ENCODE data around the gene TTBK1.

Gene TTBK1

DNA sequence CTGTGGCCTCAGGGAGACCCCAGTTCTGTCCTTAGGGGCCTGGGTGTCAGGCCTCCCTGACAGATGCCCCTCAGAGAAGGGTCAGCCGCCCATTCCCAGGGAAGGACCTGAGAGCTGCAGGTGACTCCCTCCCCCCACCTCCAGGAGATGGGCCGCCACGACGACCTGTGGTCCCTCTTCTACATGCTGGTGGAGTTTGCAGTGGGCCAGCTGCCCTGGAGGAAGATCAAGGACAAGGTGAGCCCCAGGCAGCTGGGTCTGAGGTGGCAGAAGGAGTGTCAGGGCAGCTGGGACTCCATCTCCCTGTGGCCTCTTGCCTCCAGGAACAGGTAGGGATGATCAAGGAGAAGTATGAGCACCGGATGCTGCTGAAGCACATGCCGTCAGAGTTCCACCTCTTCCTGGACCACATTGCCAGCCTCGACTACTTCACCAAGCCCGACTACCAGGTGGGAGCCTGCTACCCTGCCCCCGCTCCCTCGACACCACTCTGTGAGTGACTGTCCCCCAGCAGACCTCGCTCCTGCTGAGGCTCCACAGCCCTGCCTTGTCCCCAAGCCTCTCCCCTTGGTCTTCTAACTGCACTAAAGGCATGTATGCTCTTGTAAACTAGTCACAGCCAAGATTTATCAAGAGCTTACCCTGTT, 12.2 kb downstream of the TTBK1 start:
- no peak for DNase-seq (ENCODE audit: low spot score)

DNA sequence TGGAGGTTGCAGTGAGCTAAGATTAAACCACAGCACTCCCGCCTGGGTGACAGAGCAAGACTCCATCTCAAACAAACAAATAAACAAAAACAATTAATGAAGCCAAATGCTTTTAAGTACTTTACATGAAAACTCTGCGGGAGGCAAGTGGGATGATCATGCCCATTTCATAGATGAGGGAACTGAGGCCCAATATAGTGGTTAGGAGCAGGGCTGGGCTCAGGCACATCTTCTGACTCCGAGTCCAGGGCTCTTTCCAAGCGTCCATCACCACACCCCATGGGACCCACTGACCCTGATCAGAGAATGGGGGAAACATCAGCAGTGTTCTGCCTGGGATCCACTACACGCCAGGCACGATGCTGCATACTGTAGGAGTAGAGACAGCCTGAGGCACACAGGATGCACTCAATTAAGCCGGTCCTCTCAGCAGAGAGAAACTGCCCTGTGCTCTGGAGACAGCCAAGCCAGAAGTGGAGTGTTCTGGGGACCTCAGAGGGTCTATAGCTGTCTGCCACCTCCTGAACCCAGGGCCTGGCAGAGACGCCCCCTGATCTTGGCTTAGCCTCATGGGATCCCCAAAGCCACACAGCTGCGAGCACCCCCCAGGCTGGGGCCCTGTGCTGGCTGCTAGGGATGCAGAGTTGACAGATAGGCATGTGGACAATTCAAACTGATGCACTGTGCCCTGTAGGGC, 13.5 kb downstream of the TTBK1 start:
- no peak for DNase-seq (ENCODE audit: low spot score)

DNA sequence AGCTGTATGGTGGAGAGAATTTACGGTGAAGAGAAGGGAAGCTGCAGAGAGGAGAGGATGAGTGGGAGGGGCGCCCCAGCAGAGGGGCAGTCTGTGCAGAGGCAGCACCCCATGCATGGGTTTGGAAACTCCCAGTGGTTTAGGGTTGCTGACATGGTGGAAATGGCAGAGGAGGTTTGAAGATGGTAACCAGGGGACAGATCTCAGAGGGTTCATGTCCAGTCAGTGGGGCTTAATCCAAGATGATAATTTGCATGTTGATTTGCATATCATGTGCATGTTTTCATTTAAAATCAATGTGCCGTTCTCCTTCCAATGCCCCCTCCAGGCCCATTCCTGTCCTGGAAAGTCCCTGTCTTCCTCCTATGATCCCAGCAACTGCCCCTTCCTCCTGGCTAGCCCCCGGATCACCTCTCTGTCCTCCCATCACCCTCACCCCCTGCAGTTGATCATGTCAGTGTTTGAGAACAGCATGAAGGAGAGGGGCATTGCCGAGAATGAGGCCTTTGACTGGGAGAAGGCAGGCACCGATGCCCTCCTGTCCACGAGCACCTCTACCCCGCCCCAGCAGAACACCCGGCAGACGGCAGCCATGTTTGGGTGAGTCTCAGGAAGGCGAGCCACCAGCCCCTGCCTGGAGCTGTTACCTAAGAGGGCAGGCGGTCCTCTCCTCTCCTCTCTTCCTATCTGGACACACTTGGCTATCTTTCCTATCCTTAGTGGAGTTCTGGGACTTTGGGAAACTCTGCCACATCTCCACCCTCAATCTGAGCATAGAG, 14.3 kb downstream of the TTBK1 start:
- DNase-seq (ENCODE audit: low spot score): no peak

DNA sequence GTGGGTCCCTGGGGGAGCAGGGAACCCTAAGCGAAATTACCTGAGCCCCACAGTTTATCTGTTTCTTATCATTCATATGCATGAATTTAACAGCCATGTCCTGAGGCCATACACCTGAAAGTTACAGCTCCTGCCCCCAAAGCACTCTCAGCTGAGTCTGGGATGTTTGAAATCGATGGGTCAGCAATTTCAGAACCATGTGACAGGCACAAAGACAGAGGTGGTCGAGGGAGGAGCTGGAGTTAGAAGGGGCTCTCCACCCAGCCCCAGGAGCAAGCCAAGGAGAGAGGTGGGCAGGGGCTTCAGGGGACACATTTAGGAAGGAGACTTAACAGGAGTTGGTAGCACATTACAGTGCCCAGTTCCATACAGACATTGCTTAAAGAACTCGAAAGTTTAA, 14.9 kb downstream of the TTBK1 start:
- DNase-seq (ENCODE audit: low spot score): no peak

DNA sequence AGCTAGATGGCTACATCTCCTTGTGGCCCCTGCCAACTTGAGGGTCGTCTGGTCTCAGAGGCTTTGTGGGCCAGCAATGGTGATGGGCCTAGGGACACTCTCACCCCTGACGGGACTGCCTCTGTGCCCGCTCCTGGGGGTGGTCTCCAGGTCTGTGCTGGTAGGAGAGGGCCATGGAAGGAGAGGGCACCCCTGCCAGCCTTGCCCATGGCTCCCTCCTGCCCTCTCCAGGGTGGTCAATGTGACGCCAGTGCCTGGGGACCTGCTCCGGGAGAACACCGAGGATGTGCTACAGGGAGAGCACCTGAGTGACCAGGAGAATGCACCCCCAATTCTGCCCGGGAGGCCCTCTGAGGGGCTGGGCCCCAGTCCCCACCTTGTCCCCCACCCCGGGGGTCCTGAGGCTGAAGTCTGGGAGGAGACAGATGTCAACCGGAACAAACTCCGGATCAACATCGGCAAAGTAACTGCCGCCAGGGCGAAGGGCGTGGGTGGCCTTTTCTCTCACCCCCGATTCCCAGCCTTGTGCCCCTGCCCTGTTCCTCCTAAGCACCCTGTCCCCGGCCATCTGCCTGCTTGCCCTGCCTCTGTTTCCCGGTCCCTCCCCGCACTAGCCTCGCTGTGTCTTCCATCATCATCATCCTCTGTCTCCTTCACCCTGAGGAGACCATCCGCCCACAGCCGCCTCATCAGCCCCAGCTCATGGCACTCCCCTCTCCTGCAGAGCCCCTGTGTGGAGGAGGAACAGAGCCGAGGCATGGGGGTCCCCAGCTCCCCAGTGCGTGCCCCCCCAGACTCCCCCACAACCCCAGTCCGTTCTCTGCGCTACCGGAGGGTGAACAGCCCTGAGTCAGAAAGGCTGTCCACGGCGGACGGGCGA, 15.8 kb downstream of the TTBK1 start:
- no peak for DNase-seq (ENCODE audit: low spot score)

DNA sequence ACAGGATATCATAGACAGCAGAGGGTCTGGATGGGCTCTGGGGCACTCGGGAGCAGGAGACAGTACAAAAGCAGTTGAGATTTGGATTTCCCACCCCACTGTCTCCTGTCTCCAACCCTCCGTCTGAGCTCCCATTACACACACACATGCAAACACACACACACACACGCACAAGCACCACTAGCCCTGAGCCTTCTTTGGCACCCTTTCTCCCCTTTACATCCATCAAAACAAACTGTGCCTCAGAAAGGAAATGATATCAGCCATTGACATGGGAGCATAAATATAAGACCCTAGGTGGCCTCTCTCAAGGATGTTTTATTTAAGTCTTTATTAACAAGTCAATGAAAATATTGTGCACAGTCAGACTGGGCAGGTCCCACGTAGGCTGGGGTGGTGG, 17.5 kb downstream of the TTBK1 start:
- no peak for DNase-seq (ENCODE audit: low spot score)

DNA sequence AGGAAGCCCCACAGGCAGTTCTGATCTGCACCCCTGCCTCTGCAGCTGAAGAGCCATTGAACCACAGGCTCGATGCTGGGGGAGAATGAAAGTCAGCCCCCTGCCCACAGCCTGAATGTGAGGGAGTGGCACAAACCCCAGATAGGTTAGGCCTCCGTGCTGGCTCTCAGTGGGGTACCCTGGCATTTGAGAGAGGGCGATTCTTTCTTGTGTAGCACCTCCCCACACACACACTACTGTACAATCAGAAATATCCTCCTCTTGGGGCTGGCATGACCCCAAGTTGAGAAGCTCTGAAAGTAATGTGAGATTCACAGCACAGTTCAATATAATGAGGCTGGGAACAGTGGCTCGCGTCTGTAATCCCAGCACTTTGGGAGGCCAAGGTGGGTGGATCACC, 17.9 kb downstream of the TTBK1 start:
- no peak for DNase-seq (ENCODE audit: low spot score)

DNA sequence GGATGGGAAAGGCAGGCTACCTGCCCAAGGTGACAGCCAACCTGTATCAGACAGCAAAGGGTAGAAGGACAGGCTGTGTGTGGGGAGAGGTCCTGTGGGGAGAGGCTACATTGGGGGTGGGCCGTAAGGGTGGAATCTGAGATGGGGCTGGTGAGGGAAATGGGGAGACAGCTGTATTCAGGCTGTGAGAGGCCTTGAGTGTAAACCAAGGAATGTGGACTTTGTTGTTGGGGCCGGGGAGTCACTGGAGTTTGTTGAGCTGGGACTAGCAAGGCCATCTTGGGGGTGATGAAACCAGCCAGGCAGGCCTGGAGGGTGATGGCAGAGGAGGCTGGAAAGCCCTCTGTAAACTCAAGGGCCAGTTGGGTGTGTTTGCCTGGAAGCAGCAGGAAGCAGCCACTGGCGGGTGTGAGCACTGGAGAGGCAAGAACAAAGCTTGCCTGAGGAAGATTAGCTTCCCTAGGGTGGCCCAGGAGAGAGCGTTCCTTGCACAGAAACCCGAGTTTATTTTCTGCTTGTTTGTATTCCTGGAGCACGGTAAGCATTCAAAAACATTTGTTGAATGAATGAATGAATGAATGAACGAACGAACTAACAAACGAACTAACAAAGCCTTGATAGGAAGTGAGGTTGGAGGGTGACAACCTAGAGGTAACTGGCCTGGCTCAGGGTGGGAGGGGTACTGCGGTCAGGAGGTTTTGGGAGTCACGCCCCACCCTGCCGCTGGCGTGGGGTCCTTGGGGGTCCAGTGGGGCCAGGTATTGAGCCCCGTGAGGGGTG, 18.9 kb downstream of the TTBK1 start:
- DNase-seq (ENCODE audit: low spot score): no peak

DNA sequence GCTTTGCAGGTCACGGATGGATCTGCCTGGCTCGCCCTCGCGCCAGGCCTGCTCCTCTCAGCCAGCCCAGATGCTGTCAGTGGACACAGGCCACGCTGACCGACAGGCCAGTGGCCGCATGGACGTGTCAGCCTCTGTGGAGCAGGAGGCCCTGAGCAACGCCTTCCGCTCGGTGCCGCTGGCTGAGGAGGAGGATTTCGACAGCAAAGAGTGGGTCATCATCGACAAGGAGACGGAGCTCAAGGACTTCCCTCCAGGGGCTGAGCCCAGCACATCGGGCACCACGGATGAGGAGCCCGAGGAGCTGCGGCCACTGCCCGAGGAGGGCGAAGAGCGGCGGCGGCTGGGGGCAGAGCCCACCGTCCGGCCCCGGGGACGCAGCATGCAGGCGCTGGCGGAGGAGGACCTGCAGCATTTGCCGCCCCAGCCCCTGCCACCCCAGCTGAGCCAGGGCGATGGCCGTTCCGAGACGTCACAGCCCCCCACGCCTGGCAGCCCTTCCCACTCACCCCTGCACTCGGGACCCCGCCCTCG, 19.6 kb downstream of the TTBK1 start:
- no peak for DNase-seq (ENCODE audit: low spot score)

DNA sequence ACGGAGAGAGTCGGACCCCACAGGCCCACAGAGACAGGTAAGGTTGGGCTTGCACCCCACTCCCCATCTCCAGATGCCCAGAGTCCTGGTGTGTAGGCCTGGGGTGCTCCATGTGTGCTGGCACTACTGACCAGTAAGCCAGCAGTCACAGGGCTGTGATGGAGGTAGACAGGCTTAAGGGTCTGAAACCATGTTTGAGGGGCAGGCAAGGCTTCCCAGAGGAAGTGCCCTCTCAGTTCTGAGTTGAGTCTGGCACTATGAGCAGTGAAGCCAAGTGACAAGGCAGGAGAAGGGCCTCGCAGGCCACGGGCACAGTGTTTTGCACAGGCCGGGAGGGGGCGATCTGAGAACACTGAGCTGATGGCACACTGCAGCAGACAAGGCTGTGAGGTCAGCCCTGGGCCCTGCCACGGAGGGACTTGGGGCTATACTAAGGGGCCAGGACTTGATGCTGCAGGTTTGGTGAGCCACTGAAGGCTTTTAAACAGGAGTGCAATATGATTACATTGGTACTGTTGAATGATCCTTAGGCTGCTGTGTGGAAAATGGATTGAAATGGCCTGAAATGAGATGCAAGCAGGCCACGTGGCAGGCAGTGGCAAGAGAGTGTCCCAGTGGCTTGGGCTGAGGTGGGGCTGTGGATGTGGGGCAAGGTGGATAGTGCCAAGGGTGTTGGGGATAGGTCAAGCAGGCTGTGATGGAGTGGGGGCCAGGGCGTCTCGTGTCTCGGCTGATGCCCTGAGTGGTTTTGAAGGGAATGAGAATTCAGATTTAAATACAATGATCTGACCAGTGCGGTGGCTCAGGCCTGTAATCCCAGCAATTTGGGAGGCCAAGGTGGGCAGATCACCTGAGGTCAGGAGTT, 20.3 kb downstream of the TTBK1 start:
- DNase-seq (ENCODE audit: low spot score): peak; percentile 52

DNA sequence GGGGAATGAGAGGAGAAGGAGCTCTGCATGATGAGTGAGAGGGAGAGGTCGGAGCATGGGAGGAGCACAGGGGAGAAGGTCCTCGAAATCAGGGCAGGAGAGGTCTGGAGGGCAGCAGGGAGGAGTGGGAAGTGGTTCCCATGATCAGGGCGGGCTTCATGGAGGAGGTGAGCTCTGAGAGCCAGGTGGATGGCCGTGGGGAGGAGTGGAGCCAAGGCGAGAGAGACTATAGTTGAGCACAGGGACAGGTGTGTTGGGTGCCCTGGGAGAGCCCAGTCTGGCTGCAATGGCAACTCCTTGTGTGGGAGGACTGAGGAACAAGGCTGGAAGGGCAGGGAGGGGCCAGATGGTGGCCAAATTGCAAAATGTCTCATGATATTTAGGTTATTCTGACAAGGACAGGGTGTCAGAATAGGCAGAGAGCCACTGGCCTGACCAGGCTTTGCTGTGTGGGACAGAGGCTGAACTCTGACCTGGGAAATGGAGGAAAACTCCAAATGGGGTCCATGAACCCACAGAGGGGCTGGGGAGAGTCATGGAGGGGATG, 21.4 kb downstream of the TTBK1 start:
- no peak for DNase-seq (ENCODE audit: low spot score)

DNA sequence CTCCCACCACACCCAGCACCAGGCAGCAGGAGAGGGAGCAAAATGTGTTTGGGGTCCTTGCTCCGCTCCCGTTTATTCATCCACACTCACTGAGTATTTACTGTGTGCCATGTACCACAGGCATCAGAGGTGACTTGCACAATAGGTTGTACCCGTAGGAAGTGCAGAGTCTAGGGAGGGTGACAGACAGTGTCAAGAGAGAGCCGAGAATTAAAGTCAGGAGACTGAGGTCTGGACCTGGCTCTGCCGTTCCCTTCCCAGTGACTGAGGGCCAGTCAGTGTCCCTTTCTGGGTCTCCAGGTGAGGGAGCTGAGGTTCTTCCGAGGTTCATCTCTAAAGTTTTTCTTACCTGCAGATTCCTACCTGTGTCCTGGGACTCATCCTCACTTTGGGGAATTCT, 22.3 kb downstream of the TTBK1 start:
- DNase-seq (ENCODE audit: low spot score): no peak

DNA sequence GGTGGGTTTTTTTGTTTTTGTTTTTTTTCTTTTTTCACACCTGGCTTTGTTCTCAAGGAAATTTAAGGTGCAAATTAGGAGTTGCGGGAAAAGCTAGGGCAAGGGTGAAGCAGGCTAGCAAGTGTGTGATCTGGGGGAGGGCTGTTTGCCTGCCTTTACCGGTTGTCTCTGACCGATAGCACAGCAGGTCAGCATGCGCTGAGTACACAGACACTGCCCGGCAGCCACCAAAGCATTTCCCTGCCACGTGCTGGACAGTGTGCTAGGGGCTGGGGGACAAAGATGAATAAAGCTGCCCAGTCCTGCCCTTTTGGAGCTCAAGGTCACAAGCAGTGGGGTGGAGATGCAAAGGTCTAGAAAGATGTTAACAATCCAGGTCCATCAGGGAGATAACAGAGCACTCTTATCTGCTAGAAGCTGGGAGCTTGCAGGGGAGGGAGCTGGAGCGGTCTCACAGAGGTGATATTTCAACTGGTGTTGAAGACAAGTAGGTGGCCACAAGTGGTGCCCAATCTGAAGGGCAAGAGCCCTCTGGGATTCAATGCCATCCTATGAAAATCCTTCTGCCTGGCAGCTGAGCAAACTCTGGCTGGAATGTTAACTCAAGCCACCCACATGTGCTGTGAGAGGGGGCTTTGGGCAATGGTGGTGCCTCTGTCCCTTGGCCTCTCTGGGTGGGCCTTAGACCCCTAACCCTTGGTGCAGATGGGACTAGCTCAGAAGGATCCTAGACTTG, 24.5 kb downstream of the TTBK1 start:
- DNase-seq (ENCODE audit: low spot score): no peak

DNA sequence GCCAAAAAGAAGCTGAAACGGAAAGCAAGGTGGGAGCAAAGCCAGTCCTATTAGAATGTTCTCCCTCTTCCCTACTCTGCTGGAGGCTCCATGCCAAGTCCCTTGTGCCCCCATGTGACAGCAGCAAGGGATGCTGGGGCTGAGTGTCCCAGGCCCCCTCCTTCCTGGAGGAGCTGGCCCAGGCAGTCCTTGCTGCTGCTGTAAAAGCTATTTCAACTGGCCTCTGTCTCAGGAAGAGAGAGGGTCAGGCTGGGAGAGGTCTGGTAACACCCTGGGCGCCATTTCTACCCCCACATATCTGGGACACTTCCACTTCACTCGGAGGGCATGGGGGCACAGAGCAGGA, 25.0 kb downstream of the TTBK1 start:
- DNase-seq (ENCODE audit: low spot score): no peak

DNA sequence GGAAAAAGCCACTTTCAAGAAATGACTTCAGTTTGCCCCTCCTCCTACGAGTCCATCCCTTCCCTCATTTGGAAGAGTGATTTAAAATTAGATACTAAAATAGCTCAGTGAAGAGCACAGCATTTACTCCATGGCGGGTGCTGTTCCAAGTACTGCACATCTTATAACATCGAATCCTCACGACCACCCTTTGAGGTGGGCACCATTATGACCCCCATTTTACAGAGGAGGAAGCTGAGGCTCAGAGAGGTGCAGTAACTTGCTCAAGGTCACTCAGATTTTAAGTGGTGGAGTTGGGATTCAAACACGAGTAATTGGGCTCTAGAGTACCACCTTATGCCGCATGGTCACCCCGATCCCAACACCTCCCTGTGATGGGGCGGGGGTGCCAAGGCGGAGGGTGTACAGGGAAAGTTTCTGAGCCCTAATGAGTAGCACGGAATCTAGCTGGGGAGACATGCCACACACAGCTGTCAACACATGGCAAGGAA, 25.5 kb downstream of the TTBK1 start:
- no peak for DNase-seq (ENCODE audit: low spot score)

DNA sequence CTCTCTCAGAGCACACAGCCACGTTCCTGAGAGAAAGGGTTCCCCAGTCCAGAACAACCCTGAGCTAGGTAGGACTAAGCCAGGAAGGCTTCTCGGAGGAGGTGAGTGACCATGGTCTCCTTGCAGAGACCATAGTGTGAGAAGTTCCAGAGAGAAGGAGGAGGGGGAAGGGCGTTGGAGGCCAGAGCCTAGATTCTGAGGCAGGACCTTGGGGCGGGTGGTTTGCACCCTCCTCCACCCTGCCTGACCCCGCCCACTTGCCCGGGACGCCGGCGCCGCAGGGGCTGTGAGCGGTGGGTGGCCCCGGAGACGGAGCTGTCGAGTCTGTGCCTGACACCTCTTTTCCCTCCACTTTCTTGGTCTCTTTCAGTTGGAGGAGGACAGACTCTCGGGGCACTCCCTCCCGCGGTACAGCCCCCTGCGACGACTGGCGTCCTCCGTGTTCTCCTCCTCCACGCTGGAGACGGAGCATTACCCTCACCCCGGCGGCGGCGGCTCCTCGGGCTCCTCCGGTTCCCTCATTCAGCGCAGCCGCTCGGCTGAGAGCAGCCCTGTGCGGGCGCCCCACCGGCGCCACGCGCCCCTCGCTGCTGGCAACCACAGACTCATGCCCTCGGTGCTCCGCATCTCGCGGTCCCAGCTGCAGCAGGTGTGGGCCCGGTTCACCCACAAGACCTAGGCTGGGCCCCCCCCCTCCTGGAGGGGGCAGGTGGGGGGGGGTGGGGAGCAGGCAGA, 26.2 kb downstream of the TTBK1 start:
- DNase-seq (ENCODE audit: low spot score): no peak

DNA sequence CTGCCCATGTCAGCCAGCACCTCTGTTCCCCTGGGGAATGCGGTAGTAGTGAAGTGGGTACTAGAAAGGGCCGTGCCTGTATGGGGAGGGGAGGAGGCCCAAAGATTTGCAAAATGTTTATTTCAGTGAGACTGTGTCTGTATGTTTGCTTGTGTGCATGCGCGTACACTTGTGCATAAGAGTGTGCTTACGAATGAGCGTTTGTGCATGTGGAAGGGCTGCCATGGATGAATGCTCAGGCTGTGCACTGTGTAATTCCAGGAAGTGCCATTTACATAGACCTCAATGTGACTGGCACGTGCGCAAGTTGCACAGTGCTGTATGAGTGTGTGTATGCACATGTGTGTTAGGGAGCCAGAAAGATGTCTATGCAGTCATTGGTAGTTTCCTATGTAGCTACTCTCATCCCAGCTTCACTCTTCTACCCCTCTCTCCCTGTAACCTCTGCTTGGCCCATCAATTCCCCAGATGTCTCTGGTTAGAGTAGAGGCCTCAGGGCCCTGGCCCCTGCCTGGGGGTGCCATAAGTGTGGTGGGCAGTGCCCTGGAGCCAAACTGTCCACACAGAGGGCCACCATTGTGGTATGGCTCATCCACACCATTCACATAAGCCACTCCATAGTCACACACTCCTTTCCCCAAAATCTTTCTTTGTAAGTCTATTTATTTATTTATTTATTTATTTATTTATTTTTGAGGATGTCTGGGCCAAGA, 28.0 kb downstream of the TTBK1 start:
- no peak for DNase-seq (ENCODE audit: low spot score)

DNA sequence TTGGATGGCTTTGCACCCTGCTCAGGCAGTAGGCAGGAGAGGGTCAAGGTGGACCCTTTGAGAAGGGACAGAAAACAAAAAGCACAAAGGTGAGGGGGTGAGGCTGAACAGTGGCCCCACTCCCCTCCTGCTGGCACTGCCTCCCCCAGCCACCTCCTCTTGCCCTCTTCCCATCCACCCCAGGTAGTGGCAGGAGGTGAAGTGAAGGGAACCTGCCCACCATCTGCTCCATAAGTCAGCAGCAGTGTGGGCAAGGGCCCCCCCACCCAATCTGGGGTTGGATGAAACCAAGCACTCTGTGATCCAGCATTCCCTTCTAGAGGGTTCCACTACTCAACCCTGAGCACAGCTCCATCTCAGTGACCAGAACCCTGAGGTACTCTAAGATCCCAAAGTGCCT, 28.7 kb downstream of the TTBK1 start:
- DNase-seq (ENCODE audit: low spot score): no peak

All from SW480 (cell line).